MV-4-11 (cell line): ENCODE data around the gene PDE6B.
"Not testable (repeated sequence)": the region's sequence is repeated elsewhere in the genome, so short reads cannot be mapped to it uniquely, and the experiment has no call there.

Experiments used
- DNase-seq: peaks from one replicate; lab custom pipeline; 2025; lab: John Stamatoyannopoulos, UW

PDE6B gene

GRCh38 chr4:624705-625590 lies at the start of gene PDE6B:
Gene PDE6B, plus strand, starts transcription at chr4:625573. Its CDS starts 54 bp downstream, at chr4:625627.
- no peak for DNase-seq

GRCh38 chr4:576245-576821 lies 49.0 kb upstream of the PDE6B start, which contains the start of gene TMEM271:
Gene TMEM271, minus strand, starts transcription at chr4:576295. Its CDS starts 233 bp downstream, at chr4:576062.
- DNase-seq: no peak

- DNase-seq: no peak
Observed at GRCh38 chr4:576991-577498, 48.3 kb upstream of the PDE6B start.

GRCh38 chr4:577499-578450 lies 47.6 kb upstream of the PDE6B start:
- DNase-seq: peak; percentile 19

GRCh38 chr4:578451-579443 lies 46.6 kb upstream of the PDE6B start:
- no peak for DNase-seq

- peak; percentile 54 for DNase-seq
Observed at GRCh38 chr4:579543-580175, 45.7 kb upstream of the PDE6B start.

- DNase-seq: no peak
Observed at GRCh38 chr4:581181-581580, 44.2 kb upstream of the PDE6B start.

- DNase-seq: no peak
Observed at GRCh38 chr4:581753-582361, 43.5 kb upstream of the PDE6B start.

- DNase-seq: no peak
Observed at GRCh38 chr4:583820-584219, 41.6 kb upstream of the PDE6B start.

- DNase-seq: no peak
Observed at GRCh38 chr4:587671-588350, 37.6 kb upstream of the PDE6B start.

- DNase-seq: no peak
Observed at GRCh38 chr4:588351-588849, 37.0 kb upstream of the PDE6B start.

GRCh38 chr4:589219-589963 lies 36.0 kb upstream of the PDE6B start:
- DNase-seq: no peak

GRCh38 chr4:590313-590841 lies 35.0 kb upstream of the PDE6B start:
- DNase-seq: no peak

GRCh38 chr4:592178-592577 lies 33.2 kb upstream of the PDE6B start:
- not testable (repeated sequence) for DNase-seq

GRCh38 chr4:592825-593520 lies 32.4 kb upstream of the PDE6B start:
- DNase-seq: no peak

GRCh38 chr4:598925-599324 lies 26.4 kb upstream of the PDE6B start:
- no peak for DNase-seq

GRCh38 chr4:600166-600565 lies 25.2 kb upstream of the PDE6B start:
- DNase-seq: no peak
